ENCODE data around the gene KRTAP19-7. TPM values are rescaled to one million over a fixed set of nuclear protein-coding genes. Genes with fewer than 3 reads are reported as not detected.

The KRTAP19-7 gene
- total and polyA plus RNA-seq, 2 of the 8 experiments (the other 6 are each of a cell fraction or from before 2014, with no cell fraction given), result not detected

DNA sequence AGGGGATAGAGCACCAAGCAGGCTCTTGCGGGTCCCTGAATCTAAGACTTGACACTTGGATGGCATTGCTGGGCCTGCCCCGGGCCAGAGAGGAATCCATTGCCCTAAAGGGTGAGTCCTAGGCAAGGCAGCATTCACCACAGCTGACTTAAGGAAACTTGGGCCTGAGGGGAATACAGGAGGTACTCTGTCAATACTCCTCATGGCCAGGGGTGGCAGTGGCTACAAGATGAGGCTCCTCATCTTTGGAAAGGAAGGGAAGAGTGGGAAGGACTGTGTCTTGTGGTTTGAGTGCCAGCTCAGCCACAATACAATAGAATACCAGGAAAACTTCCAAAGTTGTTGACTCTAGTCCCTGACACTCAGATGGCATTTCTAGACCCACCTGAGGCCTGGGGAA, 44.9 kb upstream of the KRTAP19-7 start:
- no peak overlapping the region for H3K27ac ChIP-seq (ENCODE audit: low read depth, low read length)
- no peak overlapping the region for H3K56ac ChIP-seq (replicated peaks; ENCODE audit: insufficient read length, low read depth, low read length)
- 93% methylated on average over 2 of the region's 2 CpGs; no CpG with 5 or more reads in 1 of the 2 experiments for WGBS, 2 experiments (ENCODE audit: extremely low coverage in 1 of 2, insufficient coverage in 1 of 2, insufficient read length in 1 of 2, insufficient replicate concordance in 2 of 2, low coverage in 1 of 2, low lambda C conversion rate in 2 of 2, missing lambda C conversion rate in 1 of 2)
- H2BK120ac ChIP-seq (replicated peaks; ENCODE audit: low read depth, low read length), result no peak overlapping the region
- H3K79me2 ChIP-seq (ENCODE audit: control insufficient read depth in 1 of 2, insufficient read depth in 2 of 2, low read length in 2 of 2), result no peaks in the 10 kb centered on the region
- 0 out of 2 replicates have a peak overlapping the region, but pooled peaks have one; percentile 51 for H2AFZ ChIP-seq (ENCODE audit: low read length)
- no peak overlapping the region for H3K18ac ChIP-seq (ENCODE audit: extremely low read depth, low read length)
- no peaks in the 10 kb centered on the region; the same call in 1 of the 2 replicates for H3K23me2 ChIP-seq (ENCODE audit: low read depth, low read length)
- no peak overlapping the region for H3K4ac ChIP-seq (replicated peaks; ENCODE audit: insufficient read length, low read depth, low read length)
- H2BK12ac ChIP-seq (ENCODE audit: low read depth, low read length), result no peak overlapping the region
- DNase-seq (ENCODE audit: low read depth in 1 of 2, low spot score in 2 of 2) (no peak), FAIRE-seq (peak; percentile 58)
- no peak overlapping the region for H3K14ac ChIP-seq (ENCODE audit: insufficient read length)
- H3K9ac ChIP-seq (replicated peaks in 1 of 4; ENCODE audit: extremely low read depth in 1 of 4, low read depth in 3 of 4, low read length in 3 of 4), result no peak overlapping the region
- H2AK5ac ChIP-seq (ENCODE audit: low read depth, low read length), result no peak overlapping the region
- POLR2A ChIA-PET (ENCODE audit: partially characterized antibody), result interaction anchor here (0.7 kb wide), 1 partner anchor 1043 kb away, joined by 3 read pairs; no protein-coding TSS in a partner anchor
- no peak overlapping the region for H3K4me3 ChIP-seq (ENCODE audit: extremely low read depth in 1 of 4, insufficient read depth in 2 of 4, low read depth in 3 of 4, low read length in 4 of 4)
- H3K4me1 ChIP-seq (replicated peaks in 1 of 4; ENCODE audit: control insufficient read depth in 3 of 4, insufficient read depth in 4 of 4, low read length in 3 of 4), result no peaks in the 10 kb centered on the region
- no peak overlapping the region for H4K8ac ChIP-seq (ENCODE audit: extremely low read depth, insufficient read depth, low read length)
- no peaks in the 10 kb centered on the region for H3K27me3 ChIP-seq (replicated peaks in 1 of 4; ENCODE audit: control insufficient read depth in 3 of 4, extremely low read depth in 1 of 4, insufficient read depth in 3 of 4, low read length in 3 of 4)
- H3K23ac ChIP-seq (ENCODE audit: insufficient read length), result no peak overlapping the region
- H2BK15ac ChIP-seq (ENCODE audit: low read length), result no peak overlapping the region
- no peaks in the 10 kb centered on the region for H4K20me1 ChIP-seq (replicated peaks in 1 of 2; ENCODE audit: control insufficient read depth in 1 of 2, insufficient read depth in 2 of 2, low read length in 2 of 2)
- no peaks in the 10 kb centered on the region for H3K36me3 ChIP-seq (ENCODE audit: control insufficient read depth in 2 of 4, insufficient read depth in 4 of 4, low read length in 3 of 4)
- no peak overlapping the region for H2BK5ac ChIP-seq (ENCODE audit: low read depth, low read length)
- peak in 1 of 3 experiments; percentile 52; a peak in 1 of 4 replicates for TF ChIP-seq CTCF (IDR thresholded peaks at IDR 0.05; ENCODE audit: control extremely low read depth in 1 of 3, insufficient read depth in 1 of 3, low read depth in 1 of 3, low read length in 3 of 3)
- TF ChIP-seq RAD21 (IDR thresholded peaks at IDR 0.05 in 1 of 2, conservative IDR thresholded peaks at IDR 0.05 in 1 of 2; ENCODE audit: low read depth in 2 of 2, low read length in 2 of 2), result peak; percentile 14 to 21; a peak in 3 of 4 replicates
- no peak for TF ChIP-seq HDAC6 (IDR thresholded peaks at IDR 0.05; ENCODE audit: low read depth, low read length)
- TF ChIP-seq SP2 (IDR thresholded peaks at IDR 0.05; ENCODE audit: low read length), result no peak
- no peak for TF ChIP-seq FOSL1 (IDR thresholded peaks at IDR 0.05; ENCODE audit: insufficient read depth, low read depth, low read length)
- TF ChIP-seq KDM4A (IDR thresholded peaks at IDR 0.05; ENCODE audit: low read depth, low read length, severe bottlenecking), result no peak
- H4K5ac ChIP-seq (ENCODE audit: insufficient read length, low read depth, low read length), result no peak overlapping the region
- H3K9me3 ChIP-seq (ENCODE audit: insufficient read depth in 2 of 2, low read depth in 1 of 2, low read length in 1 of 2), result no peaks in the 10 kb centered on the region
- no peaks in the 10 kb centered on the region for H3K79me1 ChIP-seq (ENCODE audit: low read depth, low read length)
- CTCF ChIA-PET (ENCODE audit: partially characterized antibody), result interaction anchor here (0.6 to 1.9 kb wide), 3 partner anchors 10 to 158 kb away, joined by 3 to 5 read pairs (median 4); partner anchors contain the start of gene KRTAP20-1
- no peak overlapping the region for H4K91ac ChIP-seq (replicated peaks; ENCODE audit: insufficient read length, low read length)
- no peak overlapping the region for H2BK20ac ChIP-seq (ENCODE audit: low read length)
- H3K4me2 ChIP-seq (ENCODE audit: insufficient read depth in 1 of 2, low read depth in 2 of 2, low read length in 2 of 2), result no peak overlapping the region
